HUDEP-2 (cell line): ENCODE data around the gene ASB6.
A peak's percentile ranks its signal among the peaks of the same experiment; 100 is the strongest.
"Not testable (repeated sequence)": the region's sequence is repeated elsewhere in the genome, so short reads cannot be mapped to it uniquely, and the experiment has no call there.

Experiments
- DNase-seq, 76 experiments: peaks; one replicate each; lab custom pipeline; 2025; ENCODE audit not compliant: unreplicated experiment in 76 of 76; lab: John Stamatoyannopoulos, UW

Gene ASB6

DNA sequence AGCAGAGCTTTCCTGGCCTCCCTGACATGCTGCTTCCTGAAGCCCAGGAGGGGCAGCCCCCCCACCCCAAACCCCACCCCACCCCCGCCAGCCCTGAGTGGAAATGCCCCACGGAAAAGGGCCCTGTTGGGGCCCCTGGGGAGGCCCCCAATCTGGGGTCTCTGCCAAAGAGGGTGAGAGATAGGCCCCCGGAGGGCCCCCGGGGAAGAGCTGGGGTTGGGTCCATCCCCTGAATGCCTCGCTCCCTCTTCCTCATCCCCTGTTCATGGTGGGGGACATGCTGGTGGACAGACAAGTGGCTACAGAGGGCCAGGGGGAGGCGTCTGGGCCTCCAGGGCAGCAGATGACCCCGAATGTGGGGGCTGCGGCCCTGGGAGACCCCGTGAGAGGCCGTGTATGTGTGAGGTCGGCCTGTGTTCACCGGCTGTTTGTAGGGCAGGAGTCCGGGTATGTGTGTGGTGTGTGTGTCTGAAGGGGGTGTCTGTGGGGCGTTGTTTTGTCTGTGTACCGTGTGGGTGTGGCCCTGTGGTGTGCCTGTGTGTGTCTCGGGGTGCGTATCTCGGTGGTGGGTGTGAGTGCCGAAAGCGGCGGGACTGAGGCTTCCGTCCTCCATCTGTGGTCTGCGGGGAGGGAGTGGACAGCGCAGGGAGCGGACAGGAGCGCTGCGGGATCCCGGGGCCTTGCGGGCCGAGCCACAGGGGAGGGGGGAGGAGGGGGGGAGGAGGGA is 32.3 kb downstream of the ASB6 start:
- peak in 1 of 76 experiments; percentile 3 for DNase-seq

DNA sequence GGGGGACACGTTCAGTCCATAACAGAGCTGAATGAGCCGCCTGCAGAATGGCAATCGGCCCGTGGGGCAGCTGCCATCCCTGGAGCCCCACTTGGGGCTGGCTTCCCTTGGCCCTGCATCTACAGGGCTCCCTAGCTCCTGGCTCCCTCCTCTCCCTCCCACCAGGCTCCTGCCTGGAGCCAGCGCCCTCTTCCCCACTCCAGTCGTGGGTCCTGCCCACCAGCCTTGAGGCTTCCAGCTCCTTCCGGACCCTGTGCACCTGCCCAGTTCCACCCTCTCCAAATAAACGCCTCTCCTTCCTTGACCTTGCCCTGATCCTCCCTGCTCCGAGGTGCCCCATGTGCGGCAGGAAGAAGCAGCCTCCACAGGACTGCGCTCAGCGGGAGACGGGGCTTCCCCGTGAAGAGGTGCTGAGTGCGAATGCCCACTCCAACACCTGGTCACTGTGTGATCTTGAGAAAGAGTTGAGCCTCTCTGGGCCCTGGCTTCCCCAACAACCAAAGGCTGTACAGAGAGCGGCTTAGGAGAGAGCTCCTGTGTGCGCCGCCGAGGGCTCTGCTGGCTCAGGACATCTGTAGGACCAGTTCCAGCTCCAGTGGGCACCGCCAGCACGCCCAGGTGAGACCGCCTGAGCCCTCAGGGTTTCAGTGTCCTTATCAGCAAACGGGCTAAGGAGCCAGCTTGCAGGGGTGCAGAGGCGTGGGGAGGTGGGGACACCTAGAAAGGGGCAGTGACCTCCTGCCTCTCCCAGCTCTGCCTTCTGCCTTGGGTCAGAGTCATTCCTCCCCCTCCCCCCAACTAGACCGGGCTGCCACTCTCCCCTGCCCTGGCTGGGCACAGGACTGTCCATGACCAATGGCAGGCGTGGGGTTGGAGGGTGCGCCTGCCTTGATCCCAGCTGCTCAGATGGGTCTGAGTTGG is 33.1 kb downstream of the ASB6 start:
- no peak for DNase-seq

DNA sequence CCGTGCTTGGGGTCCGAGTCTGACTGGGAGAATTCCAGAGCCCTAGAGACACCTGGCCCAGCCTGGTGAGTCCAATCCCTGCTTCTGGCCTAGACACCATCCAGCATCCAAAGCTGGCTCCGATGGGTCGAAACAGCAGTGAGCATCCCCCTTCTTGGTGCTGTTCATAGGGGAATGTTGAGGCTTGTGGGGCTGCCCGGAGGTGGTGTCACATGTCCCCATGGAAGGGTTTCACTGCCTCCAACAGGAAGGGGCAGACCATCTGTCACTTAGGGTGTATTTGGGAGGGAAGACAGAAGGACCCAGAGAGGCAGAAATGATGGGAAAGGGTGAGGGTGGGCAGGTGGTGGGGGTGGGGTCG is 34.9 kb downstream of the ASB6 start:
- DNase-seq: no peak

DNA sequence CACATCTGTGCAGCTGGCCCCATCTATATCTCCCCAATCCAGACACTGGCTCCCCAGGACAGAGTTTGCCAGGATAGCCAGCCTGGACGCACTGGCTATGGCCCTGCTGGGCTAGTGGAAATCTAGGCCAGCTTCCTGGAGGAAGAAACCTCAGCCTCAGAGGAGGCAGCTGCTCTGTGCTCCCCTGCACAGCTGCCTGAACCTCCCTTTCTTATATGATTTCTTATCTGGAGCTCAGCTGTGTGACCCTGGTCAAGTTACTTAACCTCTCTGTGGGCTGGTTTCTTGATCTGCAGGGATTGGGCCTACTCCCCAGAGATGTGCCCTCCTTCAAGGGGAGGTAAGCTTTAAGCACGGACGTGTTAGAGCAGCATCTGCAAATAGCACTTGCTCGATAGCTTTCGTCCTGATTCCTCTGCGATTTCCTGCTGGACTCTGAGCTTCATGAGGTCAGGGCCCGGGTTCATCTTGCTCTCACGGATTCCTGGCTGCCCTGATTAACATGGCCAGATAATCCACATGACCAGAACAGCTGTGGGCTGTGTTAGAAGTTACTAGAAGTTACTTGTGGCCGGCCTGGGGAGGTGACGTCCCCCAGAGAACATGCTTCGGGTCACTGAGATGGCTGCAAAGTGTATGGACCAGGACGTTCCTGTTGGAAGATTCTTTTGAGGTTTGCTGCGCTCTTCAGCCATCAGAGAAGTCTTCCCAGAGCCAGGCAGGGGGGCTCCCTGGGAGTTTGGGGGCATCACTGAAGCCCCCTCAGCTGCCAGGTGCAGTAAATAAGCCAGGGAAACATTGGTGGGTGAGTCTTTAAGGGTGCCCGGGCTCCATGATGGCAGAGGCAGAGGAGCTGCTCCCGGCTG is 35.6 kb downstream of the ASB6 start:
- no peak for DNase-seq

DNA sequence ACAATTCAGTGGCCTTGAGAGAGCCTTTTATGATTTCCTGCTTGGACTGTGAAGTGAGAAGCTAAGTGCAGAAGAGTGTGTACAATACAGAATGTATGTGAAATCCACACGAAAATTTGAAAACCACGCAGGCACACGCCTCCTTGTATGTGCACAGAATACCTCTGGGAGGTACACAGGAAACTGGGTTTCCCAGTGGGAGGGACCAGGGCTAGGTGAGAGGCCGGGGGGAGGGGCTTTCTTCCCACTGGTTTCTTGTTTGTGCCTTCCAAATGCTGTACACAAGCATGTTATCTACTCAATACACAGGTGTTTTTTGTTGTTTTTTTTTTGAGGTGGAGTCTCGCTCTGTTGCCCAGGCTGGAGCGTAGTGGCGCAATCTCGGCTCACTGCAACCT is 37.2 kb downstream of the ASB6 start:
- no peak for DNase-seq

DNA sequence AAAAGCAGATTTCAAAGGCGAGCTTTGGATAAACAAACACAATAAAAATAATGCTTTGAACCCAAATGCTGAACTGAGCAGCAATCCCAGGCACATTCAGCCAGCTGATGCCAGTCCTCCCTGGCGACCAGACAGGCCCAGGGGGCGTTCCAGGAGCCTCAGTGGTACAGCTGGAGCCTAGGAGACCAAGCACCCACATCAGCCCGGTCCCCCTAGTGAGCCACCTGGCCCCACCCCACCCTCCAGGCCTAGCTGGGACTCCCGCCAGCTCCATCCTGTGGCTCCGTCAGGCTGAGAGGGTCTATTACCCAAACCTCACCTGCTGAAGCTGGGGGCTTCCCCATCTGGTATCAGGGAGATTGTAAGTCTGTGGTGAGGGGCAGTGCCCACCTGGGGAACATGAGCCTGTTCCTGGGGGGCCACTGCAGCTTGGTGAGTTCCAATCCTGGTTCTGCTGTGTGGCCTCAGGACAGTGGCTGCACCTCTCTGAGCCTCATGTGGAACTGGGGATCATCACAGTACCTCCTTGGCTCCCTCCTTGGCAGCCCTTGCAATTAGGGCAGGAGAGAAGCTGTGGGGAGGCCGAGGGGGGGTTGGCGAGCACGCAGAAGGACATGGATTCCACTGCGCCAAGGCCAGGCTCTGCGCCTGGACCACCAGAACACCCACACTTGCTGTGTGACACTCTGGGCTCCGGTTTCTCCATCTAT is 37.7 kb downstream of the ASB6 start:
- DNase-seq: no peak

DNA sequence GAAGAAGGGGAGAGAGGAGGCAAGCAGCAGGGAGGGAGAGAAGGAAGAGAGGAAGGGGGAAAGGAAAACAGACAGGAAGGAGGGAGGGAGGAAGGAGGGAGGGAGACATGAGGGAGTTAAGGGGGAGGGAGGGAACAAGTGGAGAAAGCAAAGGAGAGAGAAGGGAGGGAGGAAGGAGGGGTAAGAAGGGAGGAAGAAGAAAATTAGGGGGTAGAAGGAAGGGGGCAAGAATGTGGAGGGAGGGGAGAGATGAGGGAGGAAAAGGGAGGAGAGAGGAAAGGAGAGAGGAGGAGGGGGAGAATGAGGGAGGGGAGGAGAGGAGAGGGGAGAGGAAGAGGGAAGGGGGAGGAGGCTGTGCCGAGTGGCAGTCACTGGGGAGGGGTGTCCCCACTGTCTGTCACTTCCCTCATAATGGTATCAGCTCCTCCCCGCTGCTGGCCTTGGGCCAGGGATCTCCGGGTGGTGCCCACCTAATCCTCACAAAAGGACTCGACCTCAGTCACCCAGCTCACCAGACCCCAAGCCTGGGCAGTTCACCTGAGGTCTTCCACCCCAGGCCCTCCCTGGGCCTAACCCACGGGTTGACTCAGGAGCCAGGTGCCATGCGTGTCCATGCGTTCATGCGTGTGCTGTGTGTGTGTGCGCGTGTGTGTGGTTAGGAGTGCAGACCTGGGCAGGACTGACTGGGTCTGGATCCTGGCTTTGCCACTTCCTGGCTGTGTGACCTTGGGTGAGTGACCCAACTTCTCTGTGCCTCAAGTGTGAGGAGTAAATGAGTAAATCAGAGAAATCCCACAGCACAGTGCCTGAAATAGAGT is 39.1 kb downstream of the ASB6 start:
- DNase-seq: no peak

DNA sequence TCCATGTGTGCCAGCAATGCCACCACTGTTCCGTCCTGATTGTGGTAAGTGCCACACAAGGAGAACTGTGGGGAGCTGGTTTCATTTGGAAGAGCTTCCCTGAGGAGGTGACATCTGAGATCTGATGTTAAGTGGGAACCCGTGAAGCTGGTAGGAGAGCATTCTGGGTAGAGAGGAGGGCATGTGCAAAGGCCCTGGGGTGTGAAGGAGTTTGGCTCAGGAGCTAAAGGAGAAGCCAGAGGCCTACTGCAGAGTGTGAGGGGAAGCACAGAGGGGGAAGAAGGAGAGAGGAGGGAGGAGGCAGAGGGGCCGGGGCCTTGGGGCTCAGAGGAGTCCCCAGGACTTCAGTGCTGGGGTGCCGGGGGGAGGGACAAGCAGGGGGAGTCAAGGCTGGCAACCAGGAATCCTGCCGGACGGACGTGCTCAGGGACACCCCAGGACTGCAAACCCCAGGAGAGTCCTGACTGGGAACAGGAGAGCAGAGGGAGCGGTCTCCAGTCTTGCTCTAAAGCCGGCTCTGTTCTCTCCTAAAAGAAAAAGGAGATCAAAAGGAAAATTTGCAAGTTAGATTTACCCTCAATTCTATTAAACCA is 40.8 kb downstream of the ASB6 start:
- DNase-seq: no peak

DNA sequence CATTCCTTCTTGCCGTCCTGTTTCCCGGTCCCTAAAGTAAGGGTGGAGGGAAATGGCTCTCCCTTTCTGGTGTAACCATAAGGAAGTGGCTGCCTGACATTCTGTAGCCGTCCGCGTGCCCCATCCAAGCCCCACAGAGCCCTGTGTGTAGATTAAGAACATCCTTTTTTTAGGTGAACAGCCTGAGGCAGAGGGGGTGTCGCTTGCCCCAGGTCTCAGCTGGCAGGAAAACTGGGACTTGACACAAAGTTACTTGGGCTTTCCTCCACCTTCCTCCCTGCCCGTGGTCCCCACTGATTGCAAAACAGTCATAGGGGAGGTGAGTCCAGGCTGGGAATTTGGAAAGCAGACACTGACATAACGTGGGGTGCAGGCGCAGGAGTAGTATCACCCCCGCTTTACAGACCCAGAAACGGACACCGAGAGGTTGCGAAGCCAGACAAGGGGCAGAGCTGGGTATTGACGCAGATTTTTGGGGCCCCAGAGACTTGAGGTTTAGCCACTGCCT is 43.8 kb downstream of the ASB6 start:
- no peak for DNase-seq

DNA sequence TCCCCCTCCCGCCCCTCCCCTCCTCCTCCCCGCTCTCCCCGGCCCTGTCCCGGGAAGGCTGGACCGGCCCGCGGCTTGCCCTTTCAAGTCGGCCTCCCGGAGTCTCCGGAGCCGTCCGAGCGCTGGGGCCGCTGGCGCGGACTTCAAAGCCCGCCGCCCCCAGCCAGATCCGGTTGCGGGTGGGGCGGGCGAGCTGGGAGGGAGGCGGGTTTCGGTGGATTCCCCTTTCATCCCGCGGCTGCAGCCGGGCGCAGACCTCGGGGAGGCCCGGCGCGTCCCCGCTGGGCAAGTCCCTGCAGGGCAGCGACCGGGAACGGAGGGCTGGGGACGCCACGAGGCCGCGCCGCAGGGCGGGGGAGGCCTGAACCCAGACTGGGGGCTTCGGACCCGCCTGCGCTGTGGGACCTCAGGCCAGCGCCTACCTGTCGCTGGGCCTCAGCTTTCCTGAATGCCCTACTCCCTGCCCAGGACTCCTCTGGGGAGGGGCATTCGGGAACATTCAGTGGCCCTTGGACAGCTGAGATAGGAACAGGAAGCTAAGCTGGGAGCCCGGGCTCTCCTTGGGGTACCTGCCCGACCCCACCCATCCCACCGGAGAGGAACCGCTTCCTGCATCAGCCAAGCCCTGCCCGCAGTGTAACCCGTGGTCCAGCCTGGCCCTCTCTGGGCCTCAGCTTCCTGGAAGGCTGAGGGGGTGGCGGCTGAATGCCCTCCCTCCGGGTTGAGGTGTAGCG is 44.4 kb downstream of the ASB6 start:
- no peak for DNase-seq

DNA sequence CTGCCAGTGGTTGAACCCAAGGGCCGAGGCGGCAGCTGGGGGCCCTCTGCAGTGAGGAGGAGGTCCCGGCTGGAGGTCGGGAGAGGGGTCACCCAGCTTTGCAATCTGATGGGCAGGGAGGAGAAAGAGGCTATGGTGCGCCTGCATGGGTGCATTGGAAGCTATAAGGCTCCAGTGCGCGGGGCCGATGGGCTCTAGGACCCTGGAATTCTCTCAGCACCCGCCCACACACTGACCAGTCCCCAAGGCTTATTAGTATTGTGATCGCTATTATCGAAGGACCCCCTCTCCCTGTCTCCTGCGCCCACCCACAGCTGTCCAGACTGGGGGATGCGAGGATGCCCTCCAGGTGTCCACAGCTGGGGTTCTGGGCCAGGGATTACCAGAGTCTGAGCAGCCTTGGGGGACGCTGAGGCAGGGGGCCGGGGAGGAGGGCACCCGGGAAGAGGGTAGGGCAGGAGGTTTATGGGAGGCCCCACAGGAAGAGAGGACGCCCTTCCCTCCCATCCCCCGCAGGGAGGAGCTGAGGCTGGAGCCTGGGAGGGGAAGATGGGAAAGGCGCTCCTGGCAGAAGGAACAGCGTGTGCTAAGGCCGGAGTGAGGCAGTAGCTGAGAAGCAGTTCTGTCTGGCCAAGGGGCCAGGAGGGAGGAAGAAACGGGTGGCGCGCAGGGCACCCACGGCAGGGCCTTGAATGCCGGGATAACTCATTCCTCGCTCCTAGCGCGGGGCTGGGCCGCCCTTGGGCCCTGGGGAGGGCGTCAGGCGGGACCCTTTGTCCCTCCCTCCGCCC is 45.2 kb downstream of the ASB6 start:
- DNase-seq: no peak

DNA sequence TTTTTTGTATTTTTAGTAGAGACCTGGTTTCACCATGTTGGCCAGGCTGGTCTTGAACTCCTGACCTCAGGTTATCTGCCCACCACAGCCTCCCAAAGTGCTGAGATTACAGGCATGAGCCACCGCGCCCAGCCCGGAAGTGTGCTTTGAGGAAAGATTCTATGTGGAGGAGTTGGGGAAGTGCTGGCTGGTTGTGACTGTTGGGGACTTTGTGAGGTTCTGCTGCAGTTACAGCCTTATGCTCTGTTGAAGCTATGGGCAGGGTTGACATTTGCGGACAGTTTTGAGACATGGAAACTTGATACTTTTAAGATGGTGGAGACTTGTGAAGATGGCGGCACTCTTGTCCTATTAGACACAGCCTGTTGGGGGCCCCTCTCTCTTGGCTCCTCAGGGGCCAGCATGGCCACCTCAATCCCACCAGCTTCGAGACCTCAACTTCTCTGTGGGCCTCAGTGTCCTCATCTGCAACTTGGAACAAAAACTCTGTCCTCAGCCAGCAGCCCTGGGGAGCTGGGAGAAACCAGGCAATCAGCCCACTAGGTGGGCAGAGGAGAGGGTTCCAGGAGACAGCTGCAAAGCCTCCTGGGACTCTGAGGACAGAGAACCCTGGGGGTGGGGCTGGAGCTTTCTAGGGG is 45.9 kb downstream of the ASB6 start:
- DNase-seq: peak in 17 of 76 experiments; percentile 6 to 39 (median 17)

DNA sequence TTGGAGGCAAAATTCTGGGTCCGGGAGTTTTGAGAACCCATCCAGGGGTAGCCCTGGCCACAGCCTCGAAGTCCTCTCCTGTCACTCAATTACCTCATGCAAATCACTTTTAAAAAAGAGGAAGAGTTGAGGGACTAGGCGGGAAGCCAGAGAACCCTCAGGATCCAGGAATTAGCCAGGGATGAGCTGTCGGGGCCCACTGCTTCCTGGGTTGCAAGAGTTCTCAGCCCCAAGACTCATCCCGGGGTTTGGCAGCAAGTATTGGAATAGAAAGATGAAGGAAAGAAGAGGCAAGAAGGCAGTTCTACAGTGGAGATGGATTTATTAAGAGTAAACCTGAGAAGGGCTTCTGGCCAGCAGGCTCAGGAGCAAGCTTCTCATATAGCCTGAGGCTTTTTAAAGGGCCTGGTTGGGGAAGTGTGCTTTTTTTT is 46.6 kb downstream of the ASB6 start:
- DNase-seq: no peak

DNA sequence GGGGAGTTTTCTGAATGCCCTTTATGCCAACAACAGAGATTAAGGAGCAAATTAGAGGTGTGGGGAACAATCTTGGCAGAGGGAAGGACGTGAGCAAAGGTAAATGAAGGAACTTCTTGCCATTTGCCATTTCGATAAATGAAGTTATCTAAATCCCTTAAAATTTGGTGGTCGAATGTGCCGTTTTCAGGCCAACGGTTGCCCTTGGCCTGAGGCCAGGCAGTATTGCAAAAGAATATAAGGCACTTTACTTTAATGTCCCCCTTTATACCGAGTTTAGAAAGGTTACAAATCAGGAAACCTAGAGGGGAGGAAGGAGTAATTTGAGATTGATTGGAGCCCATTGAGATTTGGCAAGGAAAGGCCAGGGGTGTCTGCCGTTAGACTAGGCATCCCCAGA is 47.3 kb downstream of the ASB6 start:
- no peak for DNase-seq

DNA sequence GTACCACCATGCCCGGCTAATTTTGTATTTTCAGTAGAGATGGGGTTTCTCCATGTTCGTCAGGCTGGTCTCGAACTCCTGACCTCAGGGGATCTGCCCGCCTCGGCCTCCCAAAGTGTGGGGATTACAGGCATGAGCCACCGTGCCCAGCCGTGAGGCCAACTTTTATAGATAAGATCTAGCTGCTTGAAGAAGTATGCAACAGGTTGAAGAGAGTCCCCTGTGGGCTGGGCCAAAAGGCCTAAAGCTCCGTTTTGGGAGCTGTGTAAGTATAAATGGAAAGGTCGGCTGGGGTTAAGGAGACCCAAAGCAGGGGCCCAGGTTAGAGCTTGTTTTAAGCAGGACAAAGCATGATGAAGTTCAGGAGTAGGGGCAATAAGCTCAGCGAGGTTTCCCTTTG is 49.2 kb downstream of the ASB6 start:
- DNase-seq: not testable (repeated sequence)

DNA sequence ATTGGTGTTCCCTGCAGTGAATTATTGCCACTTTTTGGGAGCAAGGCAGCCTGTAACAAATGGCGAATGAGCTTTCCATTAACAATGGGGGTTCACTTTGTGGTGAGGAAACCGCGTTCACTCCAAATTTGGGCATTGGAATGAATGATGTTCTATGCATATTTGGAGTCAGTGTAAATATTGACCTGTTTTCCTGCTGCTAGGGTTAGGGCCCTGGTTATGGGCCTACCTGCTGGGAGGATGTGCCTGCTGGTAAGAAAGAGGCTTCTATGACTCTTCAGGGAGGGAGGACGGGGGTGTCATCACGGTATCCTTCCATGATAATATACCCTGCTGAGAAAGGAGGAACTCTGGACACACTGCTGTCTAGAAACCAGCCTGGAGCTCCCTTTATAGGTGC is 50.0 kb downstream of the ASB6 start:
- no peak for DNase-seq

DNA sequence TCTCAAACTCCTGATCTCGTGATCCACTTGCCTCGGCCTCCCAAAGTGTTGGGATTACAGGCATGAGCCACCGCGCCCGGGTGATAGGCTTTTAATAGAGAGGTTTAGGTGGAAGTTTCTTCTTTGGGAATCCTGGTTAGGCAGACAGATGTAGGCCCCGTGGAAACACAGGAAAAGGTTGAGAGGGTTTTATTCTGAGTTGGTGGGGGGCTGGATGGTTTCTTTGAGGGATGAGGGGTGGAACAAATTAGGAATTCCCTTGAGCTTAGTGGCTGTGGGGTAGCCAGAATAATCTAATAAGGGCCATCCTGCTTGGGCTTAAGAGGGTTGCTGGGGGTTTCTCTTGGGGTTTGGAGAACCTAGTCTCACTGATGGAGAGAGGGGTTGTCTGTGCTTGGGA is 51.5 kb downstream of the ASB6 start:
- DNase-seq: no peak
